GM18867 (cell line): Measurements from ENCODE around the gene ZFHX3.
"Not testable (repeated sequence)": the region's sequence is repeated elsewhere in the genome, so short reads cannot be mapped to it uniquely, and the experiment has no call there.

Experiments used
- ATAC-seq: cut with Tn5 transposase; IDR thresholded peaks from one replicate; pipeline ENCODE4 v1.9.1; 2021; ENCODE audit warnings: mild to moderate bottlenecking, moderate library complexity; ENCODE audit not compliant: unreplicated experiment

The ZFHX3 gene

GRCh38 chr16:73047536-73048291, at the start of gene ZFHX3:
TSS of gene ZFHX3 (minus strand) at chr16:73048128. CDS start at chr16:72960145, 87,983 bp downstream.
- peak; percentile 78 for ATAC-seq

- ATAC-seq, result no peak
Measured at GRCh38 chr16:73096510-73096909, 48.6 kb upstream of the ZFHX3 start.

- no peak for ATAC-seq
Measured at GRCh38 chr16:73095885-73096421, 48.0 kb upstream of the ZFHX3 start.

GRCh38 chr16:73095142-73095820, 47.4 kb upstream of the ZFHX3 start:
- no peak for ATAC-seq

- no peak for ATAC-seq
Measured at GRCh38 chr16:73094371-73094770, 46.4 kb upstream of the ZFHX3 start.

- ATAC-seq, result no peak
Measured at GRCh38 chr16:73093146-73094144, 45.5 kb upstream of the ZFHX3 start.

- ATAC-seq, result no peak
Measured at GRCh38 chr16:73092236-73092781, 44.4 kb upstream of the ZFHX3 start.

GRCh38 chr16:73091174-73091573, 43.2 kb upstream of the ZFHX3 start:
- ATAC-seq, result no peak

- no peak for ATAC-seq
Measured at GRCh38 chr16:73089420-73089819, 41.5 kb upstream of the ZFHX3 start.

GRCh38 chr16:73086108-73086507, 38.2 kb upstream of the ZFHX3 start:
- ATAC-seq, result no peak

GRCh38 chr16:73083271-73083670, 35.3 kb upstream of the ZFHX3 start:
- no peak for ATAC-seq

- ATAC-seq, result not testable (repeated sequence)
Measured at GRCh38 chr16:73082634-73083051, 34.7 kb upstream of the ZFHX3 start.

- no peak for ATAC-seq
Measured at GRCh38 chr16:73080931-73081330, 33.0 kb upstream of the ZFHX3 start.

- no peak for ATAC-seq
Measured at GRCh38 chr16:73076324-73076810, 28.4 kb upstream of the ZFHX3 start.

- ATAC-seq, result no peak
Measured at GRCh38 chr16:73074382-73074781, 26.5 kb upstream of the ZFHX3 start.

- not testable (repeated sequence) for ATAC-seq
Measured at GRCh38 chr16:73072051-73072450, 24.1 kb upstream of the ZFHX3 start.

GRCh38 chr16:73071131-73071940, 23.4 kb upstream of the ZFHX3 start:
- ATAC-seq, result no peak

GRCh38 chr16:73069581-73070262, 21.8 kb upstream of the ZFHX3 start:
- ATAC-seq, result no peak
